Neural cell (in vitro differentiated cells): Measurements from ENCODE around the gene ZCCHC14.

ENCODE experiments used
- TF ChIP-seq, protein P1 (sequence below): fragments of 450-650 bp; IDR thresholded peaks from 2 replicates; pipeline ENCODE4 v1.5.1; 2014; ENCODE audit warnings: antibody characterized with exemption, mild to moderate bottlenecking, moderate library complexity; ENCODE audit not compliant: poor library complexity, severe bottlenecking
- TF ChIP-seq, protein P2 (sequence below): IDR thresholded peaks from 2 replicates; pipeline ENCODE4 v1.6.1; 2012; ENCODE audit warnings: borderline replicate concordance

DNA sequence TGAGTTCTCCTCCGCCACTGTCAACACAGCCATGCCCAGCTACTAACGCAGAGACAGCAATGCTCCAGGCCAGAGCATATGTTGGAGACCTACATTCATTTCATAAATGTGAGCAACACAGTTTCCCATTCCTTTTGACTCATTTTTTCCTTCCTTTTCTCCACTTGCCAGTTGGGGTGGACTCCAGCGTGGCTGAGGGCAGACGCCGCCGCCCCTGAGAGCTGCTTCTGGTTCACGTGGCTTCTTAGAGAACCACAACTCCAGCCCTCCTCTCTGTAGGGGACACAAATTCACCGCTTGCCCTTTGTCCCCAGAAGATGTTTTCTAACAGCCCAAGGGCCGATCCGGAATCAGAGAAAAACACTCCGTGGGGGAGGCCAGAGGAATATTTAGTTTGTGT is 45.8 kb upstream of the ZCCHC14 start:
- TF ChIP-seq, protein P1, sequence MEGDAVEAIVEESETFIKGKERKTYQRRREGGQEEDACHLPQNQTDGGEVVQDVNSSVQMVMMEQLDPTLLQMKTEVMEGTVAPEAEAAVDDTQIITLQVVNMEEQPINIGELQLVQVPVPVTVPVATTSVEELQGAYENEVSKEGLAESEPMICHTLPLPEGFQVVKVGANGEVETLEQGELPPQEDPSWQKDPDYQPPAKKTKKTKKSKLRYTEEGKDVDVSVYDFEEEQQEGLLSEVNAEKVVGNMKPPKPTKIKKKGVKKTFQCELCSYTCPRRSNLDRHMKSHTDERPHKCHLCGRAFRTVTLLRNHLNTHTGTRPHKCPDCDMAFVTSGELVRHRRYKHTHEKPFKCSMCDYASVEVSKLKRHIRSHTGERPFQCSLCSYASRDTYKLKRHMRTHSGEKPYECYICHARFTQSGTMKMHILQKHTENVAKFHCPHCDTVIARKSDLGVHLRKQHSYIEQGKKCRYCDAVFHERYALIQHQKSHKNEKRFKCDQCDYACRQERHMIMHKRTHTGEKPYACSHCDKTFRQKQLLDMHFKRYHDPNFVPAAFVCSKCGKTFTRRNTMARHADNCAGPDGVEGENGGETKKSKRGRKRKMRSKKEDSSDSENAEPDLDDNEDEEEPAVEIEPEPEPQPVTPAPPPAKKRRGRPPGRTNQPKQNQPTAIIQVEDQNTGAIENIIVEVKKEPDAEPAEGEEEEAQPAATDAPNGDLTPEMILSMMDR, result no peak
- TF ChIP-seq, protein P2, sequence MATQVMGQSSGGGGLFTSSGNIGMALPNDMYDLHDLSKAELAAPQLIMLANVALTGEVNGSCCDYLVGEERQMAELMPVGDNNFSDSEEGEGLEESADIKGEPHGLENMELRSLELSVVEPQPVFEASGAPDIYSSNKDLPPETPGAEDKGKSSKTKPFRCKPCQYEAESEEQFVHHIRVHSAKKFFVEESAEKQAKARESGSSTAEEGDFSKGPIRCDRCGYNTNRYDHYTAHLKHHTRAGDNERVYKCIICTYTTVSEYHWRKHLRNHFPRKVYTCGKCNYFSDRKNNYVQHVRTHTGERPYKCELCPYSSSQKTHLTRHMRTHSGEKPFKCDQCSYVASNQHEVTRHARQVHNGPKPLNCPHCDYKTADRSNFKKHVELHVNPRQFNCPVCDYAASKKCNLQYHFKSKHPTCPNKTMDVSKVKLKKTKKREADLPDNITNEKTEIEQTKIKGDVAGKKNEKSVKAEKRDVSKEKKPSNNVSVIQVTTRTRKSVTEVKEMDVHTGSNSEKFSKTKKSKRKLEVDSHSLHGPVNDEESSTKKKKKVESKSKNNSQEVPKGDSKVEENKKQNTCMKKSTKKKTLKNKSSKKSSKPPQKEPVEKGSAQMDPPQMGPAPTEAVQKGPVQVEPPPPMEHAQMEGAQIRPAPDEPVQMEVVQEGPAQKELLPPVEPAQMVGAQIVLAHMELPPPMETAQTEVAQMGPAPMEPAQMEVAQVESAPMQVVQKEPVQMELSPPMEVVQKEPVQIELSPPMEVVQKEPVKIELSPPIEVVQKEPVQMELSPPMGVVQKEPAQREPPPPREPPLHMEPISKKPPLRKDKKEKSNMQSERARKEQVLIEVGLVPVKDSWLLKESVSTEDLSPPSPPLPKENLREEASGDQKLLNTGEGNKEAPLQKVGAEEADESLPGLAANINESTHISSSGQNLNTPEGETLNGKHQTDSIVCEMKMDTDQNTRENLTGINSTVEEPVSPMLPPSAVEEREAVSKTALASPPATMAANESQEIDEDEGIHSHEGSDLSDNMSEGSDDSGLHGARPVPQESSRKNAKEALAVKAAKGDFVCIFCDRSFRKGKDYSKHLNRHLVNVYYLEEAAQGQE, result no peak
